Measurements from ENCODE around the gene CPA3. TPM values are rescaled to one million over a fixed set of nuclear protein-coding genes. Genes with fewer than 3 reads are reported as not detected.

Gene CPA3
- total and polyA plus RNA-seq, 2 of the 13 experiments (the other 11 are each of a cell fraction or from before 2014, with no cell fraction given), result not detected

DNA sequence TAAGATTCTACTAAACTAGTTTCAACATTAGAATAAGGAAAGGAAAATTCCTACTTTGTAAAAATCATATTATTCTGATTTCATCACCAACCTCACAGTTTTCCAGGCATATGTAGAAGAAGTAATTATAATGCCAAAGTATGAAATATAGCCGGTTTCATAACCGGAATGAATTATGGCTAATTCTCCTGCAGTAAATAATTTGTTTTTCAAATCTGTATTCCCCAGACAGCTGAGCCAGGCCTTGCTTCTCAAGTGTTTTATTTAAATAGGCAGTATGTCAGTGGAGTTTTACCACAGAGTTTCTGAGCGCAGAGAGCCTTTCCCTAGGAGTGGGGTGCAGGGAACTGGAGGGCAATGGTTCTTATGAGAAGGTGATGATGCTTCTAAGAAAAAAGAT lies 8.7 kb upstream of the CPA3 start:
- Histone ChIP-seq H3K27me3 (ENCODE audit: control insufficient read depth in 1 of 2, insufficient read depth in 2 of 2, low read length in 2 of 2) (no peaks in the 10 kb centered on the region), H3K9me3 (ENCODE audit: low read length) (no peaks in the 10 kb centered on the region), H2AFZ (ENCODE audit: low read length) (no peak overlapping the region), H3K27ac (ENCODE audit: extremely low read length, insufficient read depth, low read length) (no peak overlapping the region), H3K4me2 (ENCODE audit: low read depth, low read length) (no peak overlapping the region), H3K4me3 (replicated peaks in 1 of 3; ENCODE audit: insufficient read depth in 1 of 3, low read depth in 2 of 3, low read length in 3 of 3) (no peak overlapping the region), H4K20me1 (ENCODE audit: insufficient read depth, low read length) (no peaks in the 10 kb centered on the region), H3K9ac (ENCODE audit: insufficient read depth, low read depth, low read length) (no peak overlapping the region), H3K79me2 (ENCODE audit: insufficient read depth, low read length) (no peaks in the 10 kb centered on the region), H3K4me1 (ENCODE audit: insufficient read depth, low read length) (no peaks in the 10 kb centered on the region), H3K36me3 (replicated peaks in 1 of 2; ENCODE audit: control insufficient read depth in 1 of 2, insufficient read depth in 2 of 2, low read length in 2 of 2) (no peaks in the 10 kb centered on the region)
- TF ChIP-seq CTCF (CRISPR knock-in tag; IDR thresholded peaks at IDR 0.05), result no peak
- TF ChIP-seq ZNF546 (CRISPR knock-in tag; conservative IDR thresholded peaks at IDR 0.05), result no peak
- TF ChIP-seq TOE1 (CRISPR knock-in tag; IDR thresholded peaks at IDR 0.05), result no peak
- TF ChIP-seq, protein P1, sequence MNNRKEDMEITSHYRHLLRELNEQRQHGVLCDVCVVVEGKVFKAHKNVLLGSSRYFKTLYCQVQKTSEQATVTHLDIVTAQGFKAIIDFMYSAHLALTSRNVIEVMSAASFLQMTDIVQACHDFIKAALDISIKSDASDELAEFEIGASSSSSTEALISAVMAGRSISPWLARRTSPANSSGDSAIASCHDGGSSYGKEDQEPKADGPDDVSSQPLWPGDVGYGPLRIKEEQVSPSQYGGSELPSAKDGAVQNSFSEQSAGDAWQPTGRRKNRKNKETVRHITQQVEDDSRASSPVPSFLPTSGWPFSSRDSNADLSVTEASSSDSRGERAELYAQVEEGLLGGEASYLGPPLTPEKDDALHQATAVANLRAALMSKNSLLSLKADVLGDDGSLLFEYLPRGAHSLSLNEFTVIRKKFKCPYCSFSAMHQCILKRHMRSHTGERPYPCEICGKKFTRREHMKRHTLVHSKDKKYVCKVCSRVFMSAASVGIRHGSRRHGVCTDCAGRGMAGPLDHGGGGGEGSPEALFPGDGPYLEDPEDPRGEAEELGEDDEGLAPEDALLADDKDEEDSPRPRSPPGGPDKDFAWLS (CRISPR knock-in tag; IDR thresholded peaks at IDR 0.05; ENCODE audit: borderline replicate concordance), result no peak
- no peak for TF ChIP-seq SMARCC2 (IDR thresholded peaks at IDR 0.05)
- TF ChIP-seq, protein P2, sequence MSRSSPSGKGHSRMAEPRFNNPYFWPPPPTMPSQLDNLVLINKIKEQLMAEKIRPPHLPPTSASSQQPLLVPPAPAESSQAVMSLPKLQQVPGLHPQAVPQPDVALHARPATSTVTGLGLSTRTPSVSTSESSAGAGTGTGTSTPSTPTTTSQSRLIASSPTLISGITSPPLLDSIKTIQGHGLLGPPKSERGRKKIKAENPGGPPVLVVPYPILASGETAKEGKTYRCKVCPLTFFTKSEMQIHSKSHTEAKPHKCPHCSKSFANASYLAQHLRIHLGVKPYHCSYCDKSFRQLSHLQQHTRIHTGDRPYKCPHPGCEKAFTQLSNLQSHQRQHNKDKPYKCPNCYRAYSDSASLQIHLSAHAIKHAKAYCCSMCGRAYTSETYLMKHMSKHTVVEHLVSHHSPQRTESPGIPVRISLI (CRISPR knock-in tag; IDR thresholded peaks at IDR 0.05; ENCODE audit: borderline replicate concordance), result no peak
- no peak for TF ChIP-seq TFDP2 (CRISPR knock-in tag; IDR thresholded peaks at IDR 0.05)
- TF ChIP-seq HOXA9 (CRISPR knock-in tag; IDR thresholded peaks at IDR 0.05; ENCODE audit: borderline replicate concordance), result no peak
- no peak for TF ChIP-seq SAP130 (CRISPR knock-in tag; IDR thresholded peaks at IDR 0.05; ENCODE audit: low read depth)
- no peak for TF ChIP-seq BHLHE40 (IDR thresholded peaks at IDR 0.05; ENCODE audit: low read length)
- FAIRE-seq, result no peak
- ChIA-PET POLR2A (no interaction called here), CTCF (ENCODE audit: low intra/inter-chr PET ratio, low total read pairs) (no interaction called here)
- no peak for DNase-seq (ENCODE audit: low spot score)
- 40% methylated on average over 3 of the region's 3 CpGs for WGBS (ENCODE audit: low lambda C conversion rate)
- intact Hi-C loops (cut with micrococcal nuclease; ENCODE audit: unreplicated experiment) (no loop called here), in situ Hi-C loops (cut with HindIII; ENCODE audit: extremely low pct_ligation_motif_present, low pct_unique_long_range_greater_than_20kb) (no loop called here)
- ATAC-seq, result no peak
- BruUV-seq (replicated peaks), result no TSS peak

Measured in HepG2 (cell line).